Measurements from ENCODE around the gene PCA3. TPM values are rescaled to one million over a fixed set of nuclear protein-coding genes. Genes with fewer than 3 reads are reported as not detected.

PCA3 gene
- total and polyA plus RNA-seq, 2 of the 8 experiments (the other 6 are each of a cell fraction or from before 2014, with no cell fraction given): not detected

GRCh38 chr9:76758476-76758875 lies 5.8 kb upstream of the PCA3 start:
- Histone ChIP-seq H2AK5ac (ENCODE audit: low read depth, low read length) (no peak overlapping the region), H3K23me2 (ENCODE audit: low read depth, low read length) (no peaks in the 10 kb centered on the region), H4K8ac (ENCODE audit: extremely low read depth, insufficient read depth, low read length) (no peak overlapping the region), H3K79me1 (ENCODE audit: low read depth, low read length) (no peaks in the 10 kb centered on the region), H3K36me3 (ENCODE audit: control insufficient read depth in 2 of 4, insufficient read depth in 4 of 4, low read length in 3 of 4) (no peaks in the 10 kb centered on the region), H2BK12ac (ENCODE audit: low read depth, low read length) (no peak overlapping the region), H3K4me3 (ENCODE audit: extremely low read depth in 1 of 4, insufficient read depth in 2 of 4, low read depth in 3 of 4, low read length in 4 of 4) (no peak overlapping the region), H3K9me3 (ENCODE audit: insufficient read depth in 2 of 2, low read depth in 1 of 2, low read length in 1 of 2) (no peaks in the 10 kb centered on the region), H3K4me2 (ENCODE audit: insufficient read depth in 1 of 2, low read depth in 2 of 2, low read length in 2 of 2) (no peak overlapping the region), H3K18ac (ENCODE audit: extremely low read depth, low read length) (no peak overlapping the region), H2BK15ac (ENCODE audit: low read length) (no peak overlapping the region), H3K23ac (ENCODE audit: insufficient read length) (no peak overlapping the region), H3K27ac (ENCODE audit: low read depth, low read length) (no peak overlapping the region), H3K4me1 (replicated peaks in 1 of 4; ENCODE audit: control insufficient read depth in 3 of 4, insufficient read depth in 4 of 4, low read length in 3 of 4) (peaks cover 0 to 5% (median 2%) of the 10 kb centered on the region in 4 experiments; a peak in 4 of 7 replicates), H3K79me2 (ENCODE audit: control insufficient read depth in 1 of 2, insufficient read depth in 2 of 2, low read length in 2 of 2) (no peaks in the 10 kb centered on the region), H3K56ac (replicated peaks; ENCODE audit: insufficient read length, low read depth, low read length) (no peak overlapping the region), H2BK20ac (ENCODE audit: low read length) (no peak overlapping the region), H4K20me1 (replicated peaks in 1 of 2; ENCODE audit: control insufficient read depth in 1 of 2, insufficient read depth in 2 of 2, low read length in 2 of 2) (no peaks in the 10 kb centered on the region), H3K14ac (ENCODE audit: insufficient read length) (no peak overlapping the region), H3K27me3 (replicated peaks in 1 of 4; ENCODE audit: control insufficient read depth in 3 of 4, extremely low read depth in 1 of 4, insufficient read depth in 3 of 4, low read length in 3 of 4) (no peaks in the 10 kb centered on the region), H4K5ac (ENCODE audit: insufficient read length, low read depth, low read length) (no peak overlapping the region), H2AFZ (ENCODE audit: low read length) (no peak overlapping the region), H4K91ac (replicated peaks; ENCODE audit: insufficient read length, low read length) (no peak overlapping the region), H3K9ac (replicated peaks in 1 of 4; ENCODE audit: extremely low read depth in 1 of 4, low read depth in 3 of 4, low read length in 3 of 4) (no peak overlapping the region), H2BK5ac (ENCODE audit: low read depth, low read length) (no peak overlapping the region), H3K4ac (replicated peaks; ENCODE audit: insufficient read length, low read depth, low read length) (no peak overlapping the region), H2BK120ac (replicated peaks; ENCODE audit: low read depth, low read length) (no peak overlapping the region)
- FAIRE-seq (no peak), DNase-seq (ENCODE audit: low read depth in 1 of 2, low spot score in 2 of 2) (no peak)
- WGBS, 2 experiments (ENCODE audit: extremely low coverage in 1 of 2, insufficient coverage in 1 of 2, insufficient read length in 1 of 2, insufficient replicate concordance in 2 of 2, low coverage in 1 of 2, low lambda C conversion rate in 2 of 2, missing lambda C conversion rate in 1 of 2): 73% methylated on average over 4 of the region's 4 CpGs; no CpG with 5 or more reads in 1 of the 2 experiments
- CTCF ChIA-PET (ENCODE audit: partially characterized antibody): interaction anchor here (0.6 to 6.3 kb wide), 8 partner anchors 13 to 780 kb away, joined by 3 to 35 read pairs (median 4); no protein-coding TSS in a partner anchor
- POLR2A ChIA-PET (ENCODE audit: partially characterized antibody): interaction anchor here (0.6 kb wide), 1 partner anchor 273 kb away, joined by 4 read pairs; no protein-coding TSS in a partner anchor
- TF ChIP-seq CTCF (IDR thresholded peaks at IDR 0.05; ENCODE audit: control extremely low read depth in 1 of 3, insufficient read depth in 1 of 3, low read depth in 1 of 3, low read length in 3 of 3) (no peak), CEBPB (IDR thresholded peaks at IDR 0.05; ENCODE audit: low read depth, low read length) (no peak), EP300 (IDR thresholded peaks at IDR 0.05; ENCODE audit: borderline replicate concordance in 1 of 2, low read depth in 2 of 2, low read length in 2 of 2) (no peak), ASH2L (IDR thresholded peaks at IDR 0.05; ENCODE audit: low read length) (no peak), KDM5A (IDR thresholded peaks at IDR 0.05; ENCODE audit: low read length) (no peak), BCL11A (IDR thresholded peaks at IDR 0.05; ENCODE audit: low read depth in 2 of 2, low read length in 2 of 2) (no peak), RFX5 (IDR thresholded peaks at IDR 0.05; ENCODE audit: borderline replicate concordance, low read depth, low read length) (no peak), TEAD4 (IDR thresholded peaks at IDR 0.05; ENCODE audit: low read depth, low read length) (no peak), HDAC6 (IDR thresholded peaks at IDR 0.05; ENCODE audit: low read depth, low read length) (no peak), SIN3A (conservative IDR thresholded peaks at IDR 0.05 in 1 of 2, IDR thresholded peaks at IDR 0.05 in 1 of 2; ENCODE audit: low read depth in 1 of 2, low read length in 2 of 2) (no peak), SRF (IDR thresholded peaks at IDR 0.05; ENCODE audit: low read depth, low read length) (no peak)

Measured in H1 (cell line).